GM21367 (cell line): ENCODE results near the gene RAI14.

Experiments
- ATAC-seq: cut with Tn5 transposase; IDR thresholded peaks from one replicate; pipeline ENCODE4 v1.9.1; 2021; ENCODE audit not compliant: unreplicated experiment

The RAI14 gene

DNA sequence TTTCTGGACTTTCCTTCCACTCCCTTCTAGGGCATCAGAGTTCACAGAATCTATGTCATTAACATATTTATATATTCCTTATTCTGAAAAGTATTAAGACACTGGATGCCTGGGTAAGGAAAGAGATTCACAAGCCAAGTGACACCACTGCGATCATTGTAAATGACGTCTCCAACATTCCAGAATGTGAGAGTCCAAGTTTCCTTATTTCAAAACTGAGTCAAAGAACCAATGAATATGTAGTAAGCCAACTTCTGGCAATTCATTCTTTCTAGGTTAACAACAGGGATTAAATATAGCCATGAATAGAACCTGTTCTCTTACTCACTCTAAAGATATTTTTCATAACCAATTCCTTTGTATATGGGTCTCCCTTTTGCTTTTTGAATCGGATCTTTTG lies 18.1 kb downstream of the RAI14 start:
- no peak for ATAC-seq

DNA sequence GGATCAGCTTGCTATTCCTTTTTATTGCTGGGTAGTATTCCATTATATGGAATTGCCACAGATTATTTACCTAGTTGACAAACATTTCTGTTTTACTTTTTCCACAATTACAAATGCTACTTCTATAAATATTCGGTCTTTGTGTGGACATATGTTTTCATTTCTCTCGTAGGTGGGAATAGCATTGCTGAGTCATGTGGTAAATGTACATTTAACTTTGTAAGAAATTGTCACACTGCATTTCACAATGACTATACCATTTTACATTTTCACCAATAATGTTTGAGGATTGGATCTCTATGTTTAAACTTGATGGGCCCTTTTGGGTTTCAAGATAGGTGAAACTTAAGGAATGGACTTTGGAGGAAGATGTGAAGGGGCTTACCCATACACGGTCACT lies 19.7 kb downstream of the RAI14 start:
- ATAC-seq = no peak

DNA sequence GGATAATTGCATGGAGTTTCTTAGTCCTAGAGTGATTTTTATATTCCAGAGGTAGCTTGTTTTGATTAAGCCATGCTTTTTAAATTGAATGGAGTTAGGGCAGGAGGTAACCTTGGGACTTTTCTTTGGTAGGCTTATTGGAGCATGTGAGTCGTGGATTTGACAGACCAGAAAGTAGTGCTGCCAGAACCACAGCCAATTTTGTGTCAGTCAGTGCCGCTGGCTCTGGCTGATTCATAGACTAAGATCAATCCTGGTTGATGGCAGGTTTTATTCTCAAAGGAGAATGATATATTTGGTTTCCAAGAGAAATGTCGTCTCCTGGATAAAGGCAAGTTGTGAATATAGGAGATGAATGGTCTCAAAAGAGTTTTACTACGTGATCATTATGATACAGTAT lies 20.3 kb downstream of the RAI14 start:
- no peak for ATAC-seq

DNA sequence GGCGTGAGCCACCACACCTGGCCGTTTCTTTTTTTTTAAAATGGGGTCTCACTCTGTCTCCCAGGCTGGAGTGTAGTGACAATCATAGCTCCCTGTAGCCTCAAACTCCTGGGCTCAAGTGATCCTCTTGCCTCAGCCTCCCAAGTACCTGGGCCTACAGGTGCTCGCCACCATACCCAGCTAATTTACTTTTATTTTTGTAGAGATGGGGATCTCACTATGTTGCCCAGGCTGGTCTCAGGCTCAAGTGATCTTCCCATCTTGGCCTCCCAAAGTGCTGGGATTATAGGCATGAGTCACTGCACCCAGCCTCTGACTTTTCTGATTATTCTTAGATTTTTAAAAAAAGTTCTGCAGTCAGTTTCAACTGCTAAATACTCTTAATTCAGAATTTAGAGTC lies 21.3 kb downstream of the RAI14 start:
- no peak for ATAC-seq

DNA sequence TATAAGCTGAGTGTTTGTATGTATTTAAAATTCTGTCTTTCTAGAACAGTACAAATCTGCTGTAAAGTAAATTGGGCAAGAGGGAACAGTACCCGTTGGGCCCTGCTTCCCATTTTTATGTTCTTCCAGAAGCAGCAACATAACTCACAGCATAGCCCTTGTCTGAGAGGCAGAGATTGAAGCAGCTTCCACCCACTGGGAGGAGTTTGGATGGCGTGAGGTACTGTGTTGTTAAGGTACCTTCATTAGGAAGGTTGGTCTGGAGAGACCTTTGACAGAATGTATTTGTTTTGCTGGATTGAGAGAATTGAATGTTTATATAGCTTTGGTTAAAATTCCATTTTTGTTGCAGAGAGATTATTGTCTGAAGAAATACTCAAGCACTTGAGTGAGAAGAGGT lies 24.8 kb downstream of the RAI14 start:
- ATAC-seq = no peak

DNA sequence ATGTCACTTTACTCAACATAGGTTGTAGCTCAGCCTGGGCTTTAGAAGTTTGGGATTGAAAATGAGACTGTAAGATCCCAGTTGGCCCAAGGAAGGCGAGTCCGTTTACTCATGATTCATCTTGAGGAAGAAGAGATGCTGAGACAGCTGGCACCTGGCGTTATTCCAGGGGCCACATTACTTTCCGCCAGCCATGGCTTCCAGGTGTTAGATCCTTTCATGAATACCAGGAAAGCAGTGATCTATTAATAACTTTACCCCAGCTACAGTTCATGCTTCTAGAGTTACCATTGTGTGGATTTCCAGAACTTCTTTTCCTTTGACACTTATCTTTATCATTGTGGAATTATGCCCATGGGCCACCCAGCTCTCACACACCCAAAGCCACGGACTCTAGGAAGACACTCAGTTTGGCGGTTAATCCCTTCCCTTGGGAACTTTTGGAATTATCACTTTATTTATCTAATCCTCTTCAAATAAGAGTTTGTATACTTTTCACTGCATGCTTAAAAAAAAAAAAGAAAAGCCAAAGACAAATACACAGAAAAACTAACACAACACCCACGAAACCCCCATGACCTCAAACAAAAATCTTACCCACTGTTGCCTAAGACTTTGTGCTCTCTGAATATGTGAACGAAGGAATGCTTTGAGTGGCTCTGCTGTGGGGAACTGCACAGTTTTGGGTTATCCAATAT lies 26.9 kb downstream of the RAI14 start:
- no peak for ATAC-seq

DNA sequence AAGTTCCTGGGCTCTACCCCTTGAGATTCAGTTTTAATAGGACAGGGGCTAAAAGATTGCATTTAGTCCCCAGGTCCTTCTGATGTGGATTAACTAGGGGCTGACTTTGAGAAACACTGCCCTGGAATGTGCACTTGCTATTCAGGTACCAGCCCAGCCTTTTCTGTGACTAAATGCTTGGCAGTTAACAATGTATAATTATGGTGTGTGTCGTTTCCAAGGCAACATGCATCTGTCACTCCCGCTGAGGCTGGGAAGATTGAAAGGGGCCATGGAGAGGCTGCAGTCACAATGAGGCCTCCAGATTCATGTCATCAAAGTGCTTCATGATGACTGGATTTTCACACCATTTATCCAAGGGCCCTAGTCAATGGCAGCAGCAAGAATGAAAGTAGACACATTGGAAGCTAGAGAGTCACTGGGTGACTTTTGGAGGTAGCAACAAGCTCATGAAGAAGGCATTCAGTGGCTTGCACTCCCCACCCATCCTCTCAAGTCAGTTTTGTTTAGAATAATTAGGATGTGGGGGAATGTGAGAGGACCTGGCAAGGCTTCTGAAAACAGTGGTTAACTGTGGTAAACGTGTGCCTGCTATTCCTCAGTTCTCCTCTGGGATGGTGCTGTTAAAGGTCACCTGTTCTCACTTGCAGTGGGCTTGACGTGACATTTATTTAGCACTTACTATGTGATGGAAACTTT lies 28.3 kb downstream of the RAI14 start:
- ATAC-seq = no peak

DNA sequence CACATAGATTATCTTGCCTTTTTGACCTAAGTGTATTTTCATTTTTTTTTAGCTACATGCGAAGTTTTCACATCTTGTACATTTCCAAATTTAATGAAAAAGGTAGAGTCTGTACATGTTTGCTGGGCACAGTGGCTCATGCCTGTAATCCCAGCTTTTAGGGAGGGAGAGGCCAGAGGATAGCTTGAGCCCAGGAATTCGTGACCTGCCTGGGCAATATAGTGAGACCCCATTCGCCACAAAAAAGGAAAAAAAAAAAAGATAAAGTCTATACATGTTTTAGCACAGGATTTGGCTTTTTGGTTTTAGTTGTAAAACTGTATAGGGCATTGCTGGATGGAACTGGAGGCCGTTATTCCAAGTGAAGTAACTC lies 28.8 kb downstream of the RAI14 start:
- no peak for ATAC-seq

DNA sequence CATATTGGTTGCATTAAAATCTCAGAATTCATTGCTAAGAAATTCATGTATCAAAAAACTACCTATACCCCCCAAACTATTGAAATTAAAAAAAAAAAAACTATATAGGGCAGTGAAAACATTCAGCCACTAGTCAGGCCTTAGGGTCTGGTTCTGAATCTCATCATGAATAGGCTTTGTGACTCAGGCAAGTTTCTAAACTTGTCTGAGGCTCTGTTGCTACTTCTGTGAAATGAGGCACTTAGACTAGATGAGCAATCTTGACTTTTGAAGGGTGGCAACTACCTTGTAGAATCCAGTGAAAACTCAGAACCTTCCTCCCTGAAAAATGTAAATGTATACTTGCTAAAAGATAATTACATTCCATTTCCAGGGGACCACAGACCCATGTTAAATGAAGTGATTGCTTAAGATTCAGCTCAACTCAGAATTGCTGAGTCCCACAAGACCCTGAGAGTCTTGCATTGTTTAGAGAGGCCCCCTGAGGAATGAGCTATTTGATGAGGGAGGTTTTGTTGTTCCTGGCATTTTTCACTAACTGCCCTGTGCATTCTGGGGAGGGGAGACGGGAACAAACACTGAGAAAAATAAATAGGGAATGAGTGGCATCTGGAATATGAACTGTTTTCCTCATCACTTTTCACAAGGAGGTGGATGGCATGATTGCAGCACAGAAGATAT lies 29.5 kb downstream of the RAI14 start:
- ATAC-seq = no peak

DNA sequence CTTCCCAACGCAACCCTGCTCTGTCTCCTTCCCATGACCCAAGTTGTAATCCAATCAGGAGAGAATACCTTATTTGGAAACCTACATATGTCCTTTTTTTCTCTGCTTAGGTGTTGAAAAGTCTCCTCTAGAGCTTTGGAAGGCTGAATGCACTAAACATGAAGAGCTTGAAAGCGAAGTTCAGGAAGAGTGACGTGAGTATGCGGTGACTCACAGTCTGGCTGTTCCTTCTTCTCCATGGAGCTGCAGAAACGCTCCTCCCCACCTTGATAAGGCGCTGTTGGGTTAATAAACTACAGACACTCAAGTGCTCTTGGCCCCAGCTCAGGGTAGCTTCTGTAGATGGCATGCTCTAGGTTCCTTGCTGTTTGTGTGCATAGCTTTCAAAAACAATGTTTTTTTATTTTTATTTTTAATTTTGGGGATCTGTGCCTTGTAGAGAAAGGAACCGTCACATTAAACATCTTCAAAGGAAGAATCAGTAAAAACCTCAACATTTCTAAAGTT lies 30.7 kb downstream of the RAI14 start:
- ATAC-seq = no peak

DNA sequence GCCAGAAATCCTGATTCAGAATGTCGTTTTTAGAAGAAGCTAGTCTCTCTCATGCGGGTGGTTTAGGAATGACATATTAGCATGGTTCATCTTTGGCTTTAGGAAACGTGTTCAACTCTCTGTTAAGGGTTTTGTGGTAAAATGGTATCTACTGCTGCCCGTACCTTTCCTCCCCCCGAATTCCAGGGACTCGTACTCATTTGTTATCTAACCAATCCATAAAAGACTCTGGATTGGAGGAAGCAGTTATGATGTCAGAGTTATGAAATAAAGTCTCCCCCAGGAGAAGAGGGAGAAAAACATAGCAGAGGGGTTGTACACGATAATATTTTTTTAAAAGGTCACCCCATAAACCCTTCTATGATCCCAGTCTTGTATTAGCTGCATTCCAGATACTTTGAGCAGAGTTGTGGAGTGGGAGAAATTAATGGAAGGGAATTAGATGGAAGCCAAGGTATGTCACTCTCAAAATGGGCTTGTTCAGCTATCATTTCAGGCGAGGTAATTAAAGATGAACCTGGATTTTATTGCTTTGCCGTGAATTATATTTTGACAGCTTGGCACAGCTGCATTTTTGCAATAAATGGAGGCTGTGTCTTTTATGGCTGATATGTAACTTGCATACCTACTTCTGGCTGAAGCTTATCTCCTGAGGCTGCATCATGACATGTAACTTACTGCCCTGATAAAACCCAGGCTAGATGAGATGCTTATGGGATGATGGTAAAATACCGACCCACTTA lies 31.3 kb downstream of the RAI14 start:
- ATAC-seq = no peak

DNA sequence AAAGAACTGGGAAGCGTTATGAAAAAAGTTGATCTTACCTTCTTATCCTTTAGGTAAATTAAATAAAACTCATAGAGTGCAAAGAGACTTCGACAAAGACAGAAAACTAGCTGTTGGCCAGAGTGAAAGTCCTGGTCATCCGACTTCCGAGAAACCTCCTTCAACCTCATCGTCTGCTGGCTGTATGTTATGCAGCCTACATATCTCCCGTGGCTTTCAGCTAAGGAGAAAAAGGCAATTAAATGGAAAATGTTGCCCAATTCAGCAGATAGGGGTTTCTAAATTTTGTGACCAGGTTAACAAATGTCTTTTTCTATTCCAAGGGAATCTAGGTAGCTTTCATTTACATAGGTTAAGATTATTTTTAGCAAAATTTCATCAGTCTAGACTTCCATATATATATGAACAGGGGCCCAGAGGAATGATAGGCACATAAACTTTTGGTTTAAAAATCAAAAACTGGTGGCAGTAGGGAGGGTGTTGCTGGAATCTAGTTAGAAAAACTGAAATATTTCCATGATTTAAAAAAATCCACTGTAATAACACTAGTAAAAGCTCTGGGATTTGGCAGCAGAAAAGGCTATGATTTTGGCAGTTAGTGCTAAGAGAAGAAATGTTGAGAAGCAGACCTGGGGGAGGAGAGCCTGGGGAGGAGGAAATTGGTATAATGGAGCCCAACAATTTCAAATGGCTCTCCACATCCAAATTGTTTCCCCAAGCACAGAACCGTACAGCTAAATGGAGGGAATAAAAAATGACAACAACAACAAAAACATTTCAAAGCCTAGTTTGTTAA lies 32.1 kb downstream of the RAI14 start:
- no peak for ATAC-seq

DNA sequence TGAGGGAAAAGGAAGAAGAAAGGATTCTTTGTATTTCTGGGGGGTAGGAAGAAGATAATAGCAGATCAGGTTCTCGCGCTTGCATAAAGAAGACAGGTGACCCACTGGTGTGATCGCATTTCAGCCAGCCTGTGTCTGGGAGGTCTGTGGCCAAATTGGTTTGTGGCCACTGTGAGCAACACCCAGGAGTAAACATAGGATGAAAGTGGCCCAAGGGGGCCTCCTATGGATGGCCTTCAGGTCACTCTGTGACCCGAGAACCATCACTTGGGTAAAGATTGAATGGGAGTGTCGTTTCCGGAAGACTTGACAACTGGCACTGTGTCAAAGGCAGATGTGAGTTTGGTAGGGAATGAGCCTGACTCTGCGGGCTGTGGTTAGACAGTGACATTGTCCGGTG lies 34.2 kb downstream of the RAI14 start:
- no peak for ATAC-seq

DNA sequence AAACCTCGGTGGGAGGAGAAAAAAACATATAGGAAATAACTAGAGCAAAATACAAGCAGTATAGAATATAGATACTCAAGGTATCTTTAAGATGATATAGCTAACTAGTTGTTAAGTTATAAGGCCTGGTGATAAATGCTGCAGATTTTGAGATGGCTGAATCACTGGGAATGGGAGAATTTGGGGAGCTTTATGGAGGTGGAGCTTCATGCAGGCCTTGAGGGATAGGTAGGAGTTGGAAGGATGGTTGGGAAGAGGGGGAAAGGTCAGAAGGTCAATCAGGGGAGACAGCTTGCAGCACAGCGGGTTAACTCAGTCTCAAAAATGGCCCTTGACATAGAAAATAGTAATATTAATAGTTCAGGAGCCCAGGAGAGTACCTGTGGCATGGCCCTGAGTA lies 34.8 kb downstream of the RAI14 start:
- no peak for ATAC-seq

DNA sequence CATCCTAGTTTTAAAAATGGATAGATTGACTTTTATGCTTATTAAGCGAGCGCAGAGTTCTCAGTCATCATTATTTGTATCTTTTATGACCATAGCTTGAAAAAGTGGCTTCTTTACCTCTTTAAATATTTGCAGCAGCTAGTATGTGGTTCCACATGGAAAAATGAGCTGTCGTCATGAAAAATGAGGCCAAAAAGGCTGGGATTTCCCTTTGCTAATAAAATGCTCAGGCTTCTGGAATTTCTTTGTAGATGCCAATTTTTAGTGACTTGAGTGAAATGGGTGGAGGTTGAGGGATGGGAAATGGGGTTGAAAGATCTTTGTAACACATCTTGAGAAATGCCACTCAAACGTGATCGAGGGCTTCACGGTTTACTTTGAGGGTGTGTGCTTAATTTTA lies 35.2 kb downstream of the RAI14 start:
- ATAC-seq = no peak

DNA sequence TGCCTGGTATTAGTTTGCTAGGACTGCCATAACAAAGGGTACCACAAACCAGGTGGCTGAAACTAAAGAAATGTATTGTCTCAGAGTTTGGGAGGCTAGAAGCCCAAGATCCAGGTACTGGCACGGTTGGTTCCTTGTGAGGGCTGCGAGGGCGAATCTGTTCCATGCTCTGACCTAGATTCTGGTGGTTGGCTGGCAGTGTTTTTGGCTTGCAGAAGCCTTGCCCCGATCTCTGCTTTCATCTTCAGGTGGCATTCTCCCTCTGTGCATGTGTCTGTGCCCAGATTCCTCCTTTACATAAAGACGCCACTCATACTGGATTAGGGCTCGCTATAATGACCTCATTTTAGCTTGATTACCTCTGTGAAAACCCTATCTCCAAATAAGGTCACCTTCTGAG lies 36.7 kb downstream of the RAI14 start:
- no peak for ATAC-seq

DNA sequence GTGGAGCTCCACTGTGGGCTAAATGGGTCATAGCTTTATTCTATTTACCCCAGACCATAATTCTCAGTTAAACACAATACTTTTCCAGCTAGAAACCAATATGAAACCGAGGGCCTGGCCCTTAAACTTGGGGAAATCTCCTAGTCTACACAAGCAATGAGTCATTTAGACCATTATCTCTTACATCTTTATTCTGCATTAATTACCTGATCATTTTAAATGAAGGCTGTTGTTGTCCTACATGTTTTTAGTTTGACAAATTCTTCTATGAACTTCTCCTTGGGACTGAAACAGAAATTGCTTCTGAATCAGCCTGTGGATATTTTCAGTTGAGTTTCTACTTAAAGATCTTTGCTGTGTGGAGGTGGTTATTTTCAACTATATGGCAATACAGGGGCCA lies 37.9 kb downstream of the RAI14 start:
- ATAC-seq = no peak

DNA sequence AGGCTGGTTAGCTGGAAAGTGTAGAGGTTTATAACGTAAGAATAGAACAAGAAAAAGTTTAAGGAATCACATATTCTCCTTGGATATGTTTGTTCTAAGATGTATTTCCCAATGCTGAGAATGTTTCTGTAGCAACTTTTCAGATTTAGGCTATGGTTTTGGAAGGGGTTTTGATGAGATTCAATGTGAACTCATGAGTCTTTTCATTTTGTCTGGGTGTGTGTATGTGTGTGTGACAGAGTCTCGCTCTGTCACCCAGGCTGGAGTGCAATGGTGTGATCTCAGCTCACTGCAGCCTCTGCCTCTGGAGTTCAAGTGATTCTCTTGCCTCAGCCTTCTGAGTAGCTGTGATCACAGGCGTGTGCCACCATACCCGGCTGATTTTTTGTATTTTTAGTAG lies 38.6 kb downstream of the RAI14 start:
- ATAC-seq = no peak

DNA sequence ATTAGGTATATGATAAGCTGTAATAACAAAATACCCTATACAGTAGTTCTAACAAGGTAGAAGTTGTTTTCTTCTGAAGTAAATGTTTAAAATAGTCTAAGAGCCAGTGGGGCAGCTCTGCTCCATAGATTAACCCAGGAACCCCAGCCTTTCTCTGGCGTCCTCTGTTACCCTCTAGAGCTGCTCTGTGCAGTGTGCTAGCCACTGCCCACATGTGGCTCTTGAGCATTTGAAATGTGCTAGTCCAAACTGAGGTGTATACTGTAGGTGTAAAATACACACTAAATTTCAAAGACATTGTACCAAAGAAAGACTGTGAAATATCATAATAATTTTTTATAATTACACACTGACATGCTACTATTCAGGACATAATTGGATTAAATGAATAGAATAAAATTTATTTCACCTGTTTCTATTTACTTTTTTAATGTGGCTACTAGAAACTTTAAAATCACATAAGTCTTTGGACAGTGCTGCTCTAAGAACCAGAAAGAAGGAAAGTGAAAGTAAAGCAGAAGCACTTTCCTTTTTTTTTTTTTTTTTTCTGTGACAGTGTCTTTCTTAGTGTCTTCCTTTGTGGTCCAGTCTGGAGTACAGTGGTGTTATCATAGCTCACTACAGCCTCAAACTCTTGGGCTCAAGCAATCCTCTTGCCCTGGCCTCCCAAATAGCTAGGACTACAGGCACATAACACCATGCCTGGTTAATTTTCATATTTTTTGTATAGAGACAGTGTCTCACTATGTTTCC lies 39.3 kb downstream of the RAI14 start:
- ATAC-seq = no peak
